Adrenal gland (tissue), 5 donors: ENCODE results near the gene CIB4.

Source experiments
- CTCF ChIP-seq, 6 experiments: fragments of 450-650 bp in 4 of 6; fragments of 200-600 bp in 2 of 6; sonication (generic) in 1 of 6; IDR thresholded peaks; 1 replicate in 5 of 6; 2 replicates in 1 of 6; pipeline versions ENCODE4 v1.5.1 to v1.8.0; 2016 to 2021; ENCODE audit warnings: antibody characterized with exemption in 6 of 6, mild to moderate bottlenecking in 2 of 6, moderate library complexity in 1 of 6
- POLR2A ChIP-seq, 2 donors: fragments of 450-650 bp; IDR thresholded peaks; one replicate each; pipeline ENCODE4 v1.6.1; 2017; ENCODE audit warnings: antibody characterized with exemption in 2 of 2, mild to moderate bottlenecking in 2 of 2, moderate library complexity in 1 of 2
- donor health status: DM: no; HTN: no; CAD: no.

- TF ChIP-seq CTCF (IDR thresholded peaks at IDR 0.05) (no peak), POLR2A (IDR thresholded peaks at IDR 0.05) (no peak)
These were observed 25.1 kb downstream of the CIB4 start for GRCh38 chr2:26615860-26616705.
